ENCODE data around the gene ZNF79.
"Not testable (repeated sequence)": the region's sequence is repeated elsewhere in the genome, so short reads cannot be mapped to it uniquely, and the experiment has no call there.

ZNF79 gene

GRCh38 chr9:127455324-127455992, 31.3 kb downstream of the ZNF79 start:
- DNase-seq (ENCODE audit: low read depth in 2 of 2) = peak in 1 of 2 donors; percentile 12

GRCh38 chr9:127457191-127457878, 33.2 kb downstream of the ZNF79 start:
- DNase-seq (ENCODE audit: low read depth in 2 of 2) = no peak

- DNase-seq (ENCODE audit: low read depth in 2 of 2) = no peak
Observed at GRCh38 chr9:127458921-127459320, 34.7 kb downstream of the ZNF79 start.

- DNase-seq (ENCODE audit: low read depth in 2 of 2) = no peak
Observed at GRCh38 chr9:127463382-127463781, 39.2 kb downstream of the ZNF79 start.

- DNase-seq (ENCODE audit: low read depth in 2 of 2) = no peak
Observed at GRCh38 chr9:127463911-127464310, 39.7 kb downstream of the ZNF79 start.

GRCh38 chr9:127466407-127466917, 42.3 kb downstream of the ZNF79 start:
- not testable (repeated sequence) for DNase-seq (ENCODE audit: low read depth in 2 of 2)

- DNase-seq (ENCODE audit: low read depth in 2 of 2) = no peak
Observed at GRCh38 chr9:127467621-127468020, 43.4 kb downstream of the ZNF79 start.

- DNase-seq (ENCODE audit: low read depth in 2 of 2) = no peak
Observed at GRCh38 chr9:127470662-127471061, 46.5 kb downstream of the ZNF79 start.

- no peak for DNase-seq (ENCODE audit: low read depth in 2 of 2)
Observed at GRCh38 chr9:127473501-127473900, 49.3 kb downstream of the ZNF79 start.

- DNase-seq (ENCODE audit: low read depth in 2 of 2) = no peak
Observed at GRCh38 chr9:127473932-127474331, 49.8 kb downstream of the ZNF79 start.

- no peak for DNase-seq (ENCODE audit: low read depth in 2 of 2)
Observed at GRCh38 chr9:127474592-127474991, 50.4 kb downstream of the ZNF79 start.

- no peak for DNase-seq (ENCODE audit: low read depth in 2 of 2)
Observed at GRCh38 chr9:127479507-127480081, 55.4 kb downstream of the ZNF79 start.

GRCh38 chr9:127482662-127483061, 58.5 kb downstream of the ZNF79 start:
- no peak for DNase-seq (ENCODE audit: low read depth in 2 of 2)

GRCh38 chr9:127485995-127486394, 61.8 kb downstream of the ZNF79 start:
- DNase-seq (ENCODE audit: low read depth in 2 of 2) = no peak

- no peak for DNase-seq (ENCODE audit: low read depth in 2 of 2)
Observed at GRCh38 chr9:127488946-127489345, 64.8 kb downstream of the ZNF79 start.

- DNase-seq (ENCODE audit: low read depth in 2 of 2) = no peak
Observed at GRCh38 chr9:127489471-127490115, 65.4 kb downstream of the ZNF79 start.

GRCh38 chr9:127490535-127491230, 66.5 kb downstream of the ZNF79 start:
- no peak for DNase-seq (ENCODE audit: low read depth in 2 of 2)

GRCh38 chr9:127491516-127491915, 67.3 kb downstream of the ZNF79 start:
- DNase-seq (ENCODE audit: low read depth in 2 of 2) = no peak

- DNase-seq (ENCODE audit: low read depth in 2 of 2) = no peak
Observed at GRCh38 chr9:127492616-127493015, 68.4 kb downstream of the ZNF79 start.

- DNase-seq (ENCODE audit: low read depth in 2 of 2) = no peak
Observed at GRCh38 chr9:127493592-127494303, 69.6 kb downstream of the ZNF79 start.

GRCh38 chr9:127494304-127494702, 70.1 kb downstream of the ZNF79 start:
- no peak for DNase-seq (ENCODE audit: low read depth in 2 of 2)
